Neural cell (in vitro differentiated cells): ENCODE data around the gene EEF1B2. TPM values are rescaled to one million over a fixed set of nuclear protein-coding genes. Genes with fewer than 3 reads are reported as not detected.

ENCODE experiments used
- H2AFZ ChIP-seq: fragments of 200-600, 300-800 bp; sonication (generic), shearing (Covaris generic); 2 replicates; pipeline ENCODE4 v1.6.0; 2014; ENCODE audit warnings: low read depth, mild to moderate bottlenecking, antibody characterized with exemption, low read length, moderate library complexity
- H3F3A ChIP-seq: fragments of 200-600 bp; shearing (Covaris generic); 2 replicates; pipeline ENCODE4 v1.6.1; 2016; ENCODE audit warnings: mild to moderate bottlenecking, moderate library complexity, mixed read lengths, antibody characterized with exemption, low read length; ENCODE audit not compliant: insufficient read depth, poor library complexity, severe bottlenecking
- H3K27ac ChIP-seq: fragments of 200-600, 300-800 bp; sonication (generic), shearing (Covaris generic); 2 replicates; pipeline ENCODE4 v1.5.1; 2014; ENCODE audit warnings: mild to moderate bottlenecking, low read length, moderate library complexity
- H3K27me3 ChIP-seq: fragments of 300-800, 200-600 bp; sonication (generic), shearing (Covaris generic); 2 replicates; pipeline ENCODE4 v1.6.0; 2014; ENCODE audit warnings: mild to moderate bottlenecking, low read depth, low read length, moderate library complexity; ENCODE audit not compliant: insufficient read depth
- H3K36me3 ChIP-seq: fragments of 300-800, 200-600 bp; sonication (generic), shearing (Covaris generic); 2 replicates; pipeline ENCODE4 v1.5.1; 2014; ENCODE audit warnings: mild to moderate bottlenecking, antibody characterized with exemption, low read length, moderate library complexity; ENCODE audit not compliant: insufficient read depth
- H3K4me2 ChIP-seq: fragments of 300-800, 200-600 bp; sonication (generic), shearing (Covaris generic); 2 replicates; pipeline ENCODE4 v1.6.0; 2014; ENCODE audit warnings: mild to moderate bottlenecking, low read length
- H3K4me3 ChIP-seq: fragments of 300-800, 200-600 bp; sonication (generic), shearing (Covaris generic); 2 replicates; pipeline ENCODE4 v1.5.1; 2014; ENCODE audit warnings: mild to moderate bottlenecking, low read length, moderate library complexity
- H3K79me2 ChIP-seq: fragments of 200-600 bp; shearing (Covaris generic); replicated peaks from 2 replicates; pipeline ENCODE4 v1.6.0; 2014; ENCODE audit warnings: mild to moderate bottlenecking, low read length, moderate library complexity; ENCODE audit not compliant: insufficient read depth
- H3K9ac ChIP-seq: fragments of 300-800, 200-600 bp; sonication (generic), shearing (Covaris generic); 2 replicates; pipeline ENCODE4 v1.6.1; 2016; ENCODE audit warnings: mild to moderate bottlenecking, low read length, mixed read lengths
- H3K9me2 ChIP-seq: fragments of 200-600 bp; shearing (Covaris generic); 2 replicates; pipeline ENCODE4 v1.6.1; 2016; ENCODE audit warnings: mild to moderate bottlenecking, low read length, mixed read lengths; ENCODE audit not compliant: insufficient read depth
- H3K9me3 ChIP-seq: fragments of 200-600, 300-800 bp; sonication (generic), shearing (Covaris generic); 2 replicates; pipeline ENCODE4 v1.6.1; 2016; ENCODE audit warnings: mild to moderate bottlenecking, mixed run types, low read length, moderate library complexity, mixed read lengths
- H4K20me1 ChIP-seq: fragments of 200-600 bp; shearing (Covaris generic); 2 replicates; pipeline ENCODE4 v1.6.1; 2016; ENCODE audit warnings: mild to moderate bottlenecking, mixed run types; ENCODE audit not compliant: insufficient read depth
- EP300 ChIP-seq: fragments of 450-650 bp; conservative IDR thresholded peaks from 2 replicates; pipeline ENCODE4 v1.6.1; 2014; ENCODE audit warnings: antibody characterized with exemption, mild to moderate bottlenecking, moderate library complexity; ENCODE audit not compliant: poor library complexity, severe bottlenecking
- EZH2 ChIP-seq: fragments of 200-600, 300-800 bp; shearing (Covaris generic), sonication (generic); IDR thresholded peaks from 2 replicates; pipeline ENCODE4 v1.6.1; 2014; ENCODE audit warnings: antibody characterized with exemption, low read length, borderline replicate concordance, mild to moderate bottlenecking; ENCODE audit not compliant: insufficient read depth, poor library complexity, severe bottlenecking
- MXI1 ChIP-seq: fragments of 450-650 bp; conservative IDR thresholded peaks from 2 replicates; pipeline ENCODE4 v1.6.1; 2014; ENCODE audit warnings: antibody characterized with exemption, mild to moderate bottlenecking; ENCODE audit not compliant: poor library complexity, severe bottlenecking
- POLR2AphosphoS5 ChIP-seq: IDR thresholded peaks from 2 replicates; pipeline ENCODE4 v1.6.1; 2012
- RAD21 ChIP-seq: fragments of 450-650 bp; conservative IDR thresholded peaks from 2 replicates; pipeline ENCODE4 v1.6.1; 2014; ENCODE audit warnings: antibody characterized with exemption, mild to moderate bottlenecking, moderate library complexity
- SMC3 ChIP-seq: fragments of 450-650 bp; conservative IDR thresholded peaks from 2 replicates; pipeline ENCODE4 v1.6.1; 2014; ENCODE audit warnings: antibody characterized with exemption, mild to moderate bottlenecking, moderate library complexity; ENCODE audit not compliant: poor library complexity
- TAF1 ChIP-seq: IDR thresholded peaks from 2 replicates; pipeline ENCODE4 v1.6.1; 2012; ENCODE audit warnings: low read depth
- polyA plus RNA-seq: library from polyadenylated mRNA; depleted of rRNA; stranded (reverse); fragments of >200 nt; gene quantifications from 2 replicates; pipeline ENCODE4 v1.2.3, GENCODE V29; 2014
- TF ChIP-seq, protein P1 (sequence below): IDR thresholded peaks from 2 replicates; pipeline ENCODE4 v1.6.1; 2012; ENCODE audit warnings: borderline replicate concordance
- TF ChIP-seq, protein P2 (sequence below): fragments of 450-650 bp; IDR thresholded peaks from 2 replicates; pipeline ENCODE4 v1.5.1; 2014; ENCODE audit warnings: antibody characterized with exemption, mild to moderate bottlenecking, moderate library complexity; ENCODE audit not compliant: poor library complexity, severe bottlenecking

The EEF1B2 gene
- polyA plus RNA-seq, 1 donor from 2014 or later: 551 TPM

DNA sequence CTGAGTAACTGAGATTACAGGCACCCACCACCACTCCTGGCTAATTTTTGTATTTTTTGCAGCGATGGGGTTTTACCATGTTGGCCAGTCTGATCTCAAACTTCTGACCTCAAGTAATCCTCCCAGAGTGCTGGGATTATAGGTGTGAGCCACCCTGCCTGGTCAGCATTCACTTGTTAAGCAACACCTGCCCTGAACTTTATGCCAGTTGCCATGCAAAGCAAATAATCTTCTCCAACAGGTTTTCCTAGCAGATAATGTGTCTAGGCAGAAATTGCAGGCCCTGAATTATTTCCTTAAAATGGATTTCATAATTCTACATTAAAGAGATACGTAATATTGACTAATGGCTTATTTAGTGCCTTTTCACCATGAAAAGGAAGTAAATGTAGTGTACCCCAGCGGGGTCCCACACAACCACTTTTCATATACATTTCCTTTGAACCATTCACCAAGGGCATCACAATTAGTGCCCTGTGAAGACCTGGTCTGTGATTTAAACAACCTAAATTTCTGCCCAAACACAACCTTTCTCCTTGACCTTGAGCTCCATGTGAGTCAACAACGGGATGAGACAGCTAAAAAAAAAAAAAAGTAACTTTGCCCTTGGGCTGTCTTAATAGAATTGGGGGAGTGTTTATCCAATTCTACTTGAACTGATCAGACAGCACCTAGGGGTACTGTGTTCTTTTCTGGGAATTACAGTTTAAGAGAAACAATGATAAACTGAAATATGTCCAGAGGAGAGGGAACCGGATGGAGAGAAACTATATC, 41.6 kb downstream of the EEF1B2 start:
- no peak overlapping the region for H2AFZ ChIP-seq

DNA sequence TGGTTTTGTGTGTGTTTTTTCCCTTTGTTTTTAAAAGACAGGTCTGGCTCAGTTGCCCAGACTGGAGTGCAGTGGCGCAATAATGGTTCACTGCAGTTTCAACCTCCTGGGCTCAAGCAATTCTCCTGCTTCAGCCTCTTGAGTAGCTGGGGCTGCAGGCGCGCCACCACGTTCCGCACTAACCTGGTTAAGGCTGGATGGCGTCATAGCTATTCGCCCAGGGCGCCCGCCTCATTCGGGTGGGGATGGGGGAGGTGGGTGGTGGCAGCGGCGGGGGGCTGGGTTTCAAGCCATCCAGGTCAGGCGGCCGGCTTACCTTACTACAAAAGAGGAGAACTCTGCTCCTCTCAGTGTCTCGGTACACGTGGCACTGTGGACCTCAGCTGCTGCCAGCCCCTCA, 42.8 kb downstream of the EEF1B2 start:
- Histone ChIP-seq H3F3A (no peaks in the 10 kb centered on the region), H3K27ac (no peak overlapping the region), H3K4me2 (no peak overlapping the region), H2AFZ (no peak overlapping the region), H3K27me3 (no peaks in the 10 kb centered on the region), H3K9ac (no peak overlapping the region), H3K36me3 (no peaks in the 10 kb centered on the region), H4K20me1 (no peaks in the 10 kb centered on the region), H3K9me2 (no peaks in the 10 kb centered on the region), H3K9me3 (no peaks in the 10 kb centered on the region), H3K4me3 (no peak overlapping the region), H3K79me2 (no peaks in the 10 kb centered on the region)
- TF ChIP-seq TAF1: no peak
- no peak for TF ChIP-seq POLR2AphosphoS5
- TF ChIP-seq, protein P1, sequence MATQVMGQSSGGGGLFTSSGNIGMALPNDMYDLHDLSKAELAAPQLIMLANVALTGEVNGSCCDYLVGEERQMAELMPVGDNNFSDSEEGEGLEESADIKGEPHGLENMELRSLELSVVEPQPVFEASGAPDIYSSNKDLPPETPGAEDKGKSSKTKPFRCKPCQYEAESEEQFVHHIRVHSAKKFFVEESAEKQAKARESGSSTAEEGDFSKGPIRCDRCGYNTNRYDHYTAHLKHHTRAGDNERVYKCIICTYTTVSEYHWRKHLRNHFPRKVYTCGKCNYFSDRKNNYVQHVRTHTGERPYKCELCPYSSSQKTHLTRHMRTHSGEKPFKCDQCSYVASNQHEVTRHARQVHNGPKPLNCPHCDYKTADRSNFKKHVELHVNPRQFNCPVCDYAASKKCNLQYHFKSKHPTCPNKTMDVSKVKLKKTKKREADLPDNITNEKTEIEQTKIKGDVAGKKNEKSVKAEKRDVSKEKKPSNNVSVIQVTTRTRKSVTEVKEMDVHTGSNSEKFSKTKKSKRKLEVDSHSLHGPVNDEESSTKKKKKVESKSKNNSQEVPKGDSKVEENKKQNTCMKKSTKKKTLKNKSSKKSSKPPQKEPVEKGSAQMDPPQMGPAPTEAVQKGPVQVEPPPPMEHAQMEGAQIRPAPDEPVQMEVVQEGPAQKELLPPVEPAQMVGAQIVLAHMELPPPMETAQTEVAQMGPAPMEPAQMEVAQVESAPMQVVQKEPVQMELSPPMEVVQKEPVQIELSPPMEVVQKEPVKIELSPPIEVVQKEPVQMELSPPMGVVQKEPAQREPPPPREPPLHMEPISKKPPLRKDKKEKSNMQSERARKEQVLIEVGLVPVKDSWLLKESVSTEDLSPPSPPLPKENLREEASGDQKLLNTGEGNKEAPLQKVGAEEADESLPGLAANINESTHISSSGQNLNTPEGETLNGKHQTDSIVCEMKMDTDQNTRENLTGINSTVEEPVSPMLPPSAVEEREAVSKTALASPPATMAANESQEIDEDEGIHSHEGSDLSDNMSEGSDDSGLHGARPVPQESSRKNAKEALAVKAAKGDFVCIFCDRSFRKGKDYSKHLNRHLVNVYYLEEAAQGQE: no peak
- TF ChIP-seq MXI1: no peak
- TF ChIP-seq SMC3: no peak
- TF ChIP-seq RAD21: no peak
- no peak for TF ChIP-seq EZH2
- TF ChIP-seq EP300: no peak
- TF ChIP-seq, protein P2, sequence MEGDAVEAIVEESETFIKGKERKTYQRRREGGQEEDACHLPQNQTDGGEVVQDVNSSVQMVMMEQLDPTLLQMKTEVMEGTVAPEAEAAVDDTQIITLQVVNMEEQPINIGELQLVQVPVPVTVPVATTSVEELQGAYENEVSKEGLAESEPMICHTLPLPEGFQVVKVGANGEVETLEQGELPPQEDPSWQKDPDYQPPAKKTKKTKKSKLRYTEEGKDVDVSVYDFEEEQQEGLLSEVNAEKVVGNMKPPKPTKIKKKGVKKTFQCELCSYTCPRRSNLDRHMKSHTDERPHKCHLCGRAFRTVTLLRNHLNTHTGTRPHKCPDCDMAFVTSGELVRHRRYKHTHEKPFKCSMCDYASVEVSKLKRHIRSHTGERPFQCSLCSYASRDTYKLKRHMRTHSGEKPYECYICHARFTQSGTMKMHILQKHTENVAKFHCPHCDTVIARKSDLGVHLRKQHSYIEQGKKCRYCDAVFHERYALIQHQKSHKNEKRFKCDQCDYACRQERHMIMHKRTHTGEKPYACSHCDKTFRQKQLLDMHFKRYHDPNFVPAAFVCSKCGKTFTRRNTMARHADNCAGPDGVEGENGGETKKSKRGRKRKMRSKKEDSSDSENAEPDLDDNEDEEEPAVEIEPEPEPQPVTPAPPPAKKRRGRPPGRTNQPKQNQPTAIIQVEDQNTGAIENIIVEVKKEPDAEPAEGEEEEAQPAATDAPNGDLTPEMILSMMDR: no peak

More for the DNA sequence above, 41.6 kb downstream of the EEF1B2 start:
- Histone ChIP-seq H3K4me2 (no peak overlapping the region), H3F3A (no peaks in the 10 kb centered on the region), H3K27me3 (no peaks in the 10 kb centered on the region), H4K20me1 (no peaks in the 10 kb centered on the region), H3K9ac (no peak overlapping the region), H3K79me2 (no peaks in the 10 kb centered on the region), H3K9me3 (no peaks in the 10 kb centered on the region), H3K27ac (no peak overlapping the region), H3K36me3 (no peaks in the 10 kb centered on the region), H3K9me2 (no peaks in the 10 kb centered on the region), H3K4me3 (no peak overlapping the region)
- TF ChIP-seq EZH2 (no peak), TAF1 (no peak), SMC3 (no peak), RAD21 (no peak), EP300 (no peak), MXI1 (no peak), POLR2AphosphoS5 (no peak)
- TF ChIP-seq, protein P1: no peak
- TF ChIP-seq, protein P2: no peak
